GM23338 (cell line): ENCODE data around the gene ZDHHC1. TPM values are rescaled to one million over a fixed set of nuclear protein-coding genes. Genes with fewer than 3 reads are reported as not detected.

ENCODE experiments used
- ATAC-seq: fragments of 200-7000 bp; cut with Tn5 transposase; 3 replicates; pipeline ENCODE4 v1.9.1; 2020
- DNase-seq: peaks from one replicate; pipeline ENCODE4 v3.0.0-alpha.2; 2015; ENCODE audit warnings: low spot score
- H2AFZ ChIP-seq: fragments of 200-600 bp; sonication (generic); 2 replicates; pipeline ENCODE4 v1.8.0; 2016; ENCODE audit warnings: antibody characterized with exemption, mild to moderate bottlenecking, moderate library complexity
- H3F3A ChIP-seq: fragments of 200-600 bp; sonication (generic); replicated peaks from 2 replicates; pipeline ENCODE4 v1.8.0; 2017; ENCODE audit warnings: antibody characterized with exemption, mixed run types, low read depth
- H3K27ac ChIP-seq: fragments of 200-600 bp; sonication (generic); 2 replicates; pipeline ENCODE4 v1.6.1; 2016; ENCODE audit warnings: low read depth
- H3K27me3 ChIP-seq: fragments of 200-600 bp; sonication (generic); 2 replicates; pipeline ENCODE4 v1.8.0; 2016; ENCODE audit warnings: mild to moderate bottlenecking, mixed run types, moderate library complexity; ENCODE audit not compliant: insufficient read depth
- H3K36me3 ChIP-seq: fragments of 200-600 bp; sonication (generic); 2 replicates; pipeline ENCODE4 v1.8.0; 2016; ENCODE audit warnings: mild to moderate bottlenecking; ENCODE audit not compliant: insufficient read depth
- H3K4me1 ChIP-seq: fragments of 200-600 bp; sonication (generic); 2 replicates; pipeline ENCODE4 v1.8.0; 2016; ENCODE audit warnings: mild to moderate bottlenecking, moderate library complexity; ENCODE audit not compliant: insufficient read depth
- H3K4me2 ChIP-seq: fragments of 200-600 bp; sonication (generic); 2 replicates; pipeline ENCODE4 v1.7.1; 2017; ENCODE audit warnings: mixed run types
- H3K4me3 ChIP-seq: fragments of 200-600 bp; sonication (generic); 2 replicates; pipeline ENCODE4 v1.6.1; 2016; ENCODE audit warnings: mixed run types
- H3K79me2 ChIP-seq: fragments of 200-600 bp; sonication (generic); replicated peaks from 2 replicates; pipeline ENCODE4 v1.8.0; 2017; ENCODE audit warnings: mild to moderate bottlenecking; ENCODE audit not compliant: insufficient read depth
- H3K9me2 ChIP-seq: fragments of 200-600 bp; sonication (generic); 2 replicates; pipeline ENCODE4 v1.8.0; 2017; ENCODE audit not compliant: insufficient read depth
- H4K20me1 ChIP-seq: fragments of 200-600 bp; sonication (generic); replicated peaks from 2 replicates; pipeline ENCODE4 v1.8.0; 2017; ENCODE audit warnings: mild to moderate bottlenecking; ENCODE audit not compliant: insufficient read depth
- H3K27ac Mint-ChIP-seq: 2 replicates; pipeline ENCODE4 v1.8.0; 2020; ENCODE audit warnings: inconsistent platforms, mild to moderate bottlenecking, moderate library complexity, mixed read lengths
- H3K27me3 Mint-ChIP-seq: 3 replicates; pipeline ENCODE4 v1.8.0; 2022; ENCODE audit warnings: low read depth, mild to moderate bottlenecking, moderate library complexity, mixed read lengths, inconsistent platforms; ENCODE audit not compliant: insufficient read depth, poor library complexity
- H3K36me3 Mint-ChIP-seq: 3 replicates; pipeline ENCODE4 v1.8.0; 2021; ENCODE audit warnings: low read depth, mild to moderate bottlenecking, inconsistent platforms, moderate library complexity, mixed read lengths
- H3K4me1 Mint-ChIP-seq: 3 replicates; pipeline ENCODE4 v1.8.0; 2020; ENCODE audit warnings: mild to moderate bottlenecking, inconsistent platforms, mixed read lengths
- H3K4me3 Mint-ChIP-seq: 3 replicates; pipeline ENCODE4 v1.8.0; 2021; ENCODE audit warnings: moderate library complexity, mild to moderate bottlenecking, inconsistent platforms, mixed read lengths
- H3K9me3 Mint-ChIP-seq: 3 replicates; pipeline ENCODE4 v1.8.0; 2020; ENCODE audit warnings: moderate library complexity, mild to moderate bottlenecking, inconsistent platforms, mixed read lengths
- CREB1 ChIP-seq: fragments of 250-450 bp; sonication (Bioruptor Pico); IDR thresholded peaks from 2 replicates; pipeline ENCODE4 v1.5.0; 2020; ENCODE audit warnings: low read depth, mild to moderate bottlenecking, moderate library complexity
- CTCF ChIP-seq, 2 experiments: fragments of 200-600 bp in 1 of 2; sonication (generic) in 1 of 2; conservative IDR thresholded peaks; 2 replicates each; pipeline versions ENCODE4 v1.5.1 to v1.6.1; 2016 to 2017; ENCODE audit warnings: antibody characterized with exemption in 2 of 2, low read depth in 2 of 2, mild to moderate bottlenecking in 2 of 2, moderate library complexity in 1 of 2
- ETS1 ChIP-seq: IDR thresholded peaks from 2 replicates; pipeline ENCODE4 v1.6.1; 2016; ENCODE audit warnings: antibody characterized with exemption
- EZH2phosphoT487 ChIP-seq: fragments of 200-600 bp; sonication (generic); IDR thresholded peaks from one replicate; pipeline ENCODE4 v1.8.1; 2018; ENCODE audit warnings: antibody characterized with exemption; ENCODE audit not compliant: unreplicated experiment
- NANOG ChIP-seq: IDR thresholded peaks from 2 replicates; pipeline ENCODE4 v1.6.1; 2016; ENCODE audit warnings: antibody characterized with exemption, borderline replicate concordance
- POLR2AphosphoS5 ChIP-seq: IDR thresholded peaks from 2 replicates; pipeline ENCODE4 v1.6.1; 2016; ENCODE audit warnings: antibody characterized with exemption, low read depth
- STAT1 ChIP-seq: IDR thresholded peaks from one replicate; pipeline ENCODE4 v1.6.1; 2016; ENCODE audit warnings: antibody characterized with exemption; ENCODE audit not compliant: unreplicated experiment
- ZNF114 ChIP-seq: fragments of 250-450 bp; sonication (Bioruptor Pico); IDR thresholded peaks from 2 replicates; pipeline ENCODE4 v1.5.0; 2020; ENCODE audit warnings: mild to moderate bottlenecking, moderate library complexity
- ZNF331 ChIP-seq: fragments of 250-450 bp; sonication (Bioruptor Pico); IDR thresholded peaks from 2 replicates; pipeline ENCODE4 v1.5.0; 2020; ENCODE audit warnings: low read depth, mild to moderate bottlenecking, moderate library complexity
- polyA plus RNA-seq: library from polyadenylated mRNA; unstranded; fragments of >200 nt; fragmentation: Nextera tagmentation; extraction: Ambion mirVana; gene quantifications from 2 replicates; pipeline ENCODE4 v1.2.1, GENCODE V29; 2016
- total RNA-seq: library from RNA; depleted of rRNA; stranded (reverse); fragments of >200 nt; shearing (Covaris generic); gene quantifications from 2 replicates; pipeline ENCODE4 v1.2.3, GENCODE V29; 2014

ZDHHC1 gene
- total and polyA plus RNA-seq, 2 experiments from 2014 or later = 1.4 to 2.7 TPM

- H3F3A ChIP-seq = no peaks in the 10 kb centered on the region; the same call in 1 of the 2 replicates
- H2AFZ ChIP-seq = no peak overlapping the region
- ATAC-seq = no peak
These were observed 6.6 kb downstream of the ZDHHC1 start for GRCh38 chr16:67409631-67410030.

GRCh38 chr16:67407788-67408452, 8.4 kb downstream of the ZDHHC1 start:
- H3K9me2 ChIP-seq = no peaks in the 10 kb centered on the region
- TF ChIP-seq CTCF (conservative IDR thresholded peaks at IDR 0.05; ENCODE audit: low read depth in 2 of 2) = peak; percentile 46 to 49
- TF ChIP-seq CREB1 (CRISPR knock-in tag) = no peak
- no peak for DNase-seq
- no peaks in the 10 kb centered on the region; the same call in 1 of the 2 replicates for H4K20me1 ChIP-seq
- Mint-ChIP-seq H3K27me3 (peaks cover 6% of the 10 kb centered on the region), H3K9me3 (no peaks in the 10 kb centered on the region), H3K4me1 (peaks cover 29% of the 10 kb centered on the region), H3K27ac (no peak overlapping the region), H3K4me3 (no peak overlapping the region), H3K36me3 (no peaks in the 10 kb centered on the region; the same call in 2 of the 3 replicates)
- peak; percentile 55 for ATAC-seq
- H3K79me2 ChIP-seq = no peaks in the 10 kb centered on the region
- peaks cover 25% of the 10 kb centered on the region; the same call in 1 of the 2 replicates for H3K4me1 ChIP-seq
- H3K4me3 ChIP-seq = no peak overlapping the region
- H3K4me2 ChIP-seq = peak overlapping the region; percentile 8; the same call in 1 of the 2 replicates
- no peak overlapping the region for H3K27ac ChIP-seq
- no peaks in the 10 kb centered on the region for H3K36me3 ChIP-seq
- H3F3A ChIP-seq = no peaks in the 10 kb centered on the region
- H3K27me3 ChIP-seq = 0 out of 2 replicates have a peak, but pooled peaks cover under 1% of the 10 kb centered on the region
- no peak overlapping the region for H2AFZ ChIP-seq

More at GRCh38 chr16:67409631-67410030, 6.6 kb downstream of the ZDHHC1 start:
- Mint-ChIP-seq H3K4me3 (no peak overlapping the region), H3K9me3 (no peaks in the 10 kb centered on the region), H3K4me1 (peaks cover 31% of the 10 kb centered on the region), H3K27ac (0 out of 2 replicates have a peak overlapping the region, but pooled peaks have one; percentile 42), H3K27me3 (peaks cover 10% of the 10 kb centered on the region), H3K36me3 (no peaks in the 10 kb centered on the region; the same call in 2 of the 3 replicates)
- Histone ChIP-seq H3K27me3 (no peaks in the 10 kb centered on the region), H3K27ac (no peak overlapping the region), H3K4me1 (peaks cover 31% of the 10 kb centered on the region), H3K79me2 (no peaks in the 10 kb centered on the region), H3K4me3 (no peak overlapping the region), H4K20me1 (no peaks in the 10 kb centered on the region; the same call in 1 of the 2 replicates), H3K9me2 (no peaks in the 10 kb centered on the region), H3K4me2 (no peak overlapping the region), H3K36me3 (no peaks in the 10 kb centered on the region)
- DNase-seq = no peak
- TF ChIP-seq CTCF (conservative IDR thresholded peaks at IDR 0.05; ENCODE audit: low read depth in 2 of 2) (no peak), NANOG (no peak), EZH2phosphoT487 (no peak), STAT1 (no peak), POLR2AphosphoS5 (no peak), ZNF114 (CRISPR knock-in tag) (no peak), ZNF331 (no peak), CREB1 (CRISPR knock-in tag) (no peak), ETS1 (no peak)
